Duodenal mucosa (tissue), 2 donors: ENCODE results near the gene TSTD1.

Experiments used
- H3K27ac ChIP-seq: one replicate; pipeline ENCODE4 v1.7.0; 2013; ENCODE audit warnings: low read depth, low read length
- H3K27me3 ChIP-seq, 2 donors: one replicate each; pipeline ENCODE4 v1.7.0; 2013; ENCODE audit warnings: low read length in 2 of 2, control low read depth in 1 of 2; ENCODE audit not compliant: insufficient read depth in 2 of 2, control insufficient read depth in 1 of 2
- H3K36me3 ChIP-seq, 2 donors: one replicate each; pipeline ENCODE4 v1.7.0; 2013; ENCODE audit warnings: low read length in 2 of 2, control low read depth in 1 of 2; ENCODE audit not compliant: insufficient read depth in 2 of 2, control insufficient read depth in 1 of 2
- H3K4me1 ChIP-seq, 2 donors: one replicate each; pipeline ENCODE4 v1.7.0; 2013; ENCODE audit warnings: low read length in 2 of 2, control low read depth in 1 of 2; ENCODE audit not compliant: insufficient read depth in 2 of 2, control insufficient read depth in 1 of 2
- H3K4me3 ChIP-seq, 2 donors: one replicate each; pipeline ENCODE4 v1.7.0; 2013; ENCODE audit warnings: low read length in 2 of 2, low read depth in 1 of 2
- H3K9ac ChIP-seq, 2 donors: one replicate each; pipeline ENCODE4 v1.7.0; 2013; ENCODE audit warnings: low read length in 2 of 2, low read depth in 1 of 2
- H3K9me3 ChIP-seq, 2 donors: one replicate each; pipeline ENCODE4 v1.7.0; 2013; ENCODE audit warnings: low read length in 2 of 2, control low read depth in 1 of 2; ENCODE audit not compliant: control insufficient read depth in 1 of 2

TSTD1 gene

DNA sequence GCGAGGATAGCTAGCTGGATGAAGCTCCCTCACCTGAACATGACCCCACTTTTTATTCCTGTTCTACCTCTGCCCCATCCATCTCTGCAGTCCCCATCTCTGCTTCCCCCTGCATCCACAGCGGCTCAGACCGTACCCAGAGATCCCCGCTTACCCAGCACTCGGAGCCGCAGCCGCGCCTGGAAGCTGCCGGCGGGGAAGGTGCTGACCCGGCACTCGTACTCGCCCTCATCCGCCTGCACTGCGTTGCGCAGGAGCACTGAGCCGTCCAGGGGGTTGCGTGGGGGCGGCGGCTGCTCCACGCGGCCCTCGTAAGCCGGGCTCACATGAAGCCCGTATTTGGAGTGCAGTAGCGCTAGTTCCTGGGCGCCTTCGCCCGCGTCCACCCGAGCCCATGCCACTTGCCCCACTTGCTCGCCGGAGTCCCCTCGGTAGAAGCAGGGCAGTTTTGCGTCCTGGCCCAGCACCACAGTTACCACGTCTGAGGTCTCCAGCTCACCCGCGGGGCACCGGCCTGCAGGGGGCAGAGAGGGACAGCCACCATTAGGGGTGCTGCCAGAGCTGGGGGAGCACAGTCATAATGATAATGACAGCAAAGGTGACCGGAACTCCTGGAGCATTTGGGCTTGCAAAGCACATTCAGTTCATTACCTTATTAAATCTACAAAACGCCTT is 40.8 kb upstream of the TSTD1 start:
- Histone ChIP-seq H3K4me3 (no peak overlapping the region), H3K4me1 (peaks cover 9 to 26% of the 10 kb centered on the region in 2 donors), H3K27ac (no peak overlapping the region), H3K9me3 (no peaks in the 10 kb centered on the region), H3K36me3 (no peaks in the 10 kb centered on the region), H3K9ac (no peak overlapping the region), H3K27me3 (no peaks in the 10 kb centered on the region)

DNA sequence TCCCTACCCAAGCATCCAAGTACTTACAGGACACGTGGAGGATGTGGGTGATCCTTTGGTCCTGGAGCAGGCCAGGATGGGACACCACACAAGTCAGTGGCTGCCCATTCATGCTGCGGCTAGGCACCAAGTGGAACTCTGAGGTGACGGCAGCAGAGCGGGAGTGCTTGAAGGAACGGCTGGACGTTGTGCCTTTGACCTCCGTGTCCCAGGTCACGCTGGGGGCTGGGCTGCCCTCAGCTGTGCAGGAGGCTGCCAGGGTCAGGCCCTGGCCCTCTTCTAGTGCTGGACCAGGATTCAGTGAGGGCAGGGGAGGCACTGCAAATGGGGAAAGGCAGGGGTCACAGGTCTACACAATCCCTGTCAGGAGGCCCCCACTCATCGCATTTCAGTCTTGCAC is 38.7 kb upstream of the TSTD1 start:
- peaks cover 0 to 8% of the 10 kb centered on the region in 2 donors for H3K4me1 ChIP-seq
- H3K9me3 ChIP-seq: no peaks in the 10 kb centered on the region
- no peak overlapping the region for H3K4me3 ChIP-seq
- no peaks in the 10 kb centered on the region for H3K27me3 ChIP-seq
- H3K27ac ChIP-seq: no peak overlapping the region
- no peaks in the 10 kb centered on the region for H3K36me3 ChIP-seq
- no peak overlapping the region for H3K9ac ChIP-seq

DNA sequence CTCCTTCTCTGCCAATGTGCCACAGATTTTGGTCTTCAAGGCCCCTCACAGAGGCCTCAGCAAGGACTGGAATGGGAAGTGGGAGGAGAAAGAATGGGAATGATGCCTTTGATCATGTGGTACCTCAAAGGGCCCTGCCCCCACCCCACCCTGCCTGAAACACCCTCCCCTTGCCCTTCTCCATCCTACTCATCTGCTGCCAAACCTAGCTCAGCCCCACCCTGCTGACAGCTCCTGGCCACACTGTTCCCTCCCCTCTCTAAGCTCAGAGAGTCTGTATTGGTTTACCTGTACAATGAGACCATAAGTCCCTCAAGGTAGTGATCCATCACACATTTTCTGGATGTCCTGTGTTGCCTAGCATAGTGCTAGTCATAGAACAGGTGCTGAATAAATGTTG is 37.6 kb upstream of the TSTD1 start:
- no peak overlapping the region for H3K4me3 ChIP-seq
- peaks cover 0 to 8% of the 10 kb centered on the region in 2 donors for H3K4me1 ChIP-seq
- H3K9me3 ChIP-seq: no peaks in the 10 kb centered on the region
- H3K36me3 ChIP-seq: no peaks in the 10 kb centered on the region
- no peak overlapping the region for H3K9ac ChIP-seq
- H3K27ac ChIP-seq: no peak overlapping the region
- H3K27me3 ChIP-seq: no peaks in the 10 kb centered on the region

DNA sequence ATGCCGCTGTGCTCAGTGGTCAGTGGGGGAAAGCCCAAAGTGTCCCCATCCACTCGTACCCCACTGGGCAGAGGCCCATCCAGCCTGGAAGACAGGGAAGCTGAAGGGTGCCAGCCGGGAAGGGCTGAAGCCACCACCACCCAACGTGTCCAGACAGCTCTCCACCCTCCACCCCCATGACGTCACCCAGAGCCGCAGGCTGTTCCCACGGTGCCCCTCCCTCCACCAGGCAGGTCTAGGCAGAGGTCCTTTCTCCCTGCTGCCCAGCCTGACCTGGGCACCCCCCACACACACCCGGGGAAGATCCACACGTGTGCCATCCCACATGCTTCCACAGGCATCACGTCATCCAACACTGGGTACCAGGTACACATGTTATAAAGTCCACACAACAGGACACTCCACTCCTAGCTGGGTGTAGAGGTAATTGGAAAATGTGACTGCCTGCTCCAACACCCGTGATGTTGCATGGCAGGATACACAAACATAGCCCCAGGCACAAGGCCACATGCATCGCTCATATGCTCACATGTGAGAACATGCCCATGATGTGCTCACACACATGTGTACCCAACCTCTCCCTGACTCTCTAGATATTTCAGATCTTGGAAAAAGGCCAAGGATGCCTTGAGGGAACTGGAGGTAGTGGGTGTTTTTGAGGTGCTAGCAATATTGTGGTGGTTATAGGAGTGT is 36.1 kb upstream of the TSTD1 start:
- Histone ChIP-seq H3K4me1 (no peaks in the 10 kb centered on the region), H3K27ac (no peak overlapping the region), H3K4me3 (no peak overlapping the region), H3K9ac (no peak overlapping the region), H3K9me3 (no peaks in the 10 kb centered on the region), H3K27me3 (no peaks in the 10 kb centered on the region), H3K36me3 (no peaks in the 10 kb centered on the region)

DNA sequence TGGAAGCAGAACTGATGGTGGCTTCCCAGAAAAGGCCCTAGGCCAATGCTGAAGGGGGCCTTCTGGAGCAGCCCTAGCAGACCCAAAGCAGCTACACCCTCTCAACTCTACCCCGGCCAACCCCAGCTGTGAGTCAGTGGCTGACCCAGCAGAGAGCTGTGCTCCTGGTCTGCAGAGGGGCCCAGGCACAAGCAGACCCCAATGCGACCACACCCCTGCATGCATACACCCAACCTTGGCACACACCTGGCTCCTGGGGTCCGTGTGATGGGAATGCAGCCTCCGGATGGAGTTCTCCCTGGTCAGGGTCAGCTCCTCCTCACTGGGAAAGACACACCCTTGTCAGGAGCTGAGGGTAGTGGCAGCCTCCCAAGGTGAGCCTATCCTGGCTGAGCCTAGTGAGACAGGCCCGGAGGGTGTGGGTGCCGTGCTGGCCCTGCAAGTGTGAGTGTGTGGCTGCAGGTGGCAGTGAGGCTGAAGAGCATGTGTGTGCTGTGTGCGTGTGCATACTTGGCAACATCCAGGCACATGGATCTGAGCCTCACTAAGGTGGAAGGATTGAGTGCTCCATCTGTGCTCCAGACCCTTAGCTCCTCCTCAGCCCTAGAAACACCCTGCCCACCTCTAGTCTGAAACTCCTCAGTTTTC is 34.8 kb upstream of the TSTD1 start:
- no peak overlapping the region for H3K4me3 ChIP-seq
- no peaks in the 10 kb centered on the region for H3K4me1 ChIP-seq
- no peaks in the 10 kb centered on the region for H3K27me3 ChIP-seq
- H3K9me3 ChIP-seq: no peaks in the 10 kb centered on the region
- H3K9ac ChIP-seq: no peak overlapping the region
- no peaks in the 10 kb centered on the region for H3K36me3 ChIP-seq
- H3K27ac ChIP-seq: no peak overlapping the region

DNA sequence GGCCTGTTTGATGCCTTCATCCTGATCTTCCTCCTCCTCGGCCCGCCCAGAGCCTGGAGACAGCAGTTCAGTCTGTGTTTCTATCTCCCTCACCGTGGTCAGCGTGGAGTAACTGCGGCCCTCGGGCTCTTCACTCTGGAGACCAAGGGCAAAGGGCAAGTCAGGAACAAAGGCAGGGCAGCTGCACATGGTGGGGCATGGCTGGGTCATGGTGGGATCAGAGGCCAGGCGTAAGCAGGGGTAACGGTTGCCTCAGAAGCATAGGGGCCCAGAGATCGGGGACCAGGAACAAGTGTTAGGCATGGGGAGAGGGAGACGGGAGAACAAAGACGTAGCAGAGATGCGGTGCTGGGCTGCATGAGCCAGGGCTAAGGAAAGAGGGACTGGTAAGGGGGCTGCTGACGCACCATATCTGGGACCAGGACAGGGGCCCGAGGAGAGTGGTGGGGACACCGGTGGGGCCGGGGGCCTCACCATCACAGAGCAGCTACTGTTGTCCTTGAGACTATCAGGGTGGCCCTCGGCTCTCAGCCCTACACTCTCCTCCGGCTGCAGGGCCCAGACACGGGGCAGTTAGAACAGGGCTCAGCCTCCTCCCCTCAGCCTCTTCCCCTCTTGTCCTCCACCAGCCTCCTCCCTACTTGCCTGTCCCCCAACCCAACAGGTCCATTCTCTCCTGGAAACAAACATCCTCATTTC is 34.1 kb upstream of the TSTD1 start:
- Histone ChIP-seq H3K36me3 (no peaks in the 10 kb centered on the region), H3K4me3 (no peak overlapping the region), H3K4me1 (peaks cover 0 to 4% of the 10 kb centered on the region in 2 donors), H3K9ac (no peak overlapping the region), H3K27me3 (no peaks in the 10 kb centered on the region), H3K27ac (no peak overlapping the region), H3K9me3 (no peaks in the 10 kb centered on the region)

DNA sequence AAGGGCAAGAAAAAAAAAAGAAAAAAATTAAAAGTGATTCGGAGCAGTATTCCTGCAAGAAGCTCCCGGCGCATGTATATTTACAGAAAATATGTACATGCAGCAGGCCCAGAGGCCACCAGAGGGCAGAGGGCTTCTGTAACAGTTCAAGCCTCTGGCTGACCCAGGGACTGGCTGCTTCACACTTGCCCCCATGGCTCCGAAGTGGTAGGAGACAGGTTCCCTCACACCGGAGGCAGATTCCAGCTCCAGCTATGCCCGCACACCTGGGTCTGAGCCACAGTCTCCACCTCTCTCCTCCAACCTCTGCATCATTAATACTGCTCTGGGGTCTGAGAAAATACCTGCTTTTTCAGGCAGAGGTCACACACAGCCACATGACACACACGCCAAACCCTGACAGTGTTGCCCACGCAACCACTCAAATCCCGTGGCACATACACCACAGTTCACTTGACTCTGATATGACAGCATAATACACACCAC is 33.2 kb upstream of the TSTD1 start:
- H3K27me3 ChIP-seq: no peaks in the 10 kb centered on the region
- H3K4me3 ChIP-seq: no peak overlapping the region
- no peaks in the 10 kb centered on the region for H3K9me3 ChIP-seq
- no peaks in the 10 kb centered on the region for H3K36me3 ChIP-seq
- no peak overlapping the region for H3K9ac ChIP-seq
- H3K27ac ChIP-seq: no peak overlapping the region
- H3K4me1 ChIP-seq: peaks cover 0 to 8% of the 10 kb centered on the region in 2 donors

DNA sequence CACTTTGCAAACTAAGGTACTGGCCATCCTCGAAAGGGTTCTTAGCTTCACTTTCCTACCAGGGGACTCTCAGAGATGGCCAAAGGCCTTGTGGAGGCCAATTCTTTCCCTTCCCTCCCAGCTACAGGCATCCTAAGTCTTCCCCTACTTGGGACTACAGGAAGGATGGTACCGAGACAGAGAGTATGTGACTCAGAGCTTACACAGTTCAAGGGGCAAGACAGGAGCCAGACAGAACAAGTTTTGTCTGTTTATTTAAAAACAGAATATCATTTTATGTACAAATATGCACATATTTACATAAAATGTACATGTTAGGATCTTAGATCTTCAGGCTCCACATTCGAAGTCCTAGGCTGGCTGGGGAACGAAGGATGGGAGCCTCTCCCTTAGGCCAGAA is 32.0 kb upstream of the TSTD1 start:
- Histone ChIP-seq H3K9me3 (no peaks in the 10 kb centered on the region), H3K4me1 (peaks cover 0 to 8% of the 10 kb centered on the region in 2 donors), H3K27me3 (no peaks in the 10 kb centered on the region), H3K36me3 (no peaks in the 10 kb centered on the region), H3K27ac (no peak overlapping the region), H3K9ac (no peak overlapping the region), H3K4me3 (no peak overlapping the region)

DNA sequence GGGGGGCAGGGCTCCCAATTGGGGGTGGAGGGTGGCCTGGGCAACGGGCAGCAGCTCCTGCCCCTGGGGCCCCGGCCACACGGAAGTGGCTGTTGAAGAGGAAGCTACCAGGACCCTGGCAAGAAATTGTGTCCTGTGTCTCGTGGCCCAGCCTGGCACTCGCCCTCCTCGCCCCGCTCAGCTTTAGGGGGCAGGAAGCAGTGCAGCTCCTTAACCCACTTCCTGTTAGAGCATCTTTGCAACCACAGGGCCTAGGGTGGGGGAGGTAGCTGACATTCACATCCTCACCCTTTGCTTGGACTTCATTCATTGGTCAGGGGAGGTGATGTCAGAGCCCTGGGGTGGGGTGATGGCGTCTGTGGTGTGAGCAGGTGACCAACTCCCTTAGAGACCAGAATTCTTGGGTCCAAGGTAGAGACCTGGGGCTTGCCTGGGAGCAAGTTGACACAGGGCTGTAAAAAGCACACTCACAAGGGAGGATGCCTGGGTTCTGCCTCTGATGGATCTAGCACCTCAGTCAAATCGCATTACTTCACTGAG is 31.0 kb upstream of the TSTD1 start, which contains the start of gene ARHGAP30:
TSS of gene ARHGAP30 (minus strand) at position 161 of the 540 bp plus-strand sequence. CDS start 267 bp downstream, outside the sequence.
- H3K27me3 ChIP-seq: no peaks in the 10 kb centered on the region
- peaks cover 0 to 8% of the 10 kb centered on the region in 2 donors for H3K4me1 ChIP-seq
- H3K4me3 ChIP-seq: peak within 1 kb of the TSS; percentile 69 to 70
- peak within 1 kb of the TSS; percentile 65 for H3K27ac ChIP-seq
- H3K9me3 ChIP-seq: no peaks in the 10 kb centered on the region
- no peaks in the 10 kb centered on the region for H3K36me3 ChIP-seq
- peak within 1 kb of the TSS; percentile 60 to 62 for H3K9ac ChIP-seq
